GM12874 (cell line): ENCODE data around the gene CDCP2.

Source experiments
- CTCF ChIP-seq: IDR thresholded peaks from 2 replicates; pipeline ENCODE4 v1.5.1; 2011; ENCODE audit warnings: low read depth, mild to moderate bottlenecking, control low read depth, low read length, moderate library complexity; ENCODE audit not compliant: insufficient read depth

Gene CDCP2

GRCh38 chr1:54088385-54088784, 64.4 kb downstream of the CDCP2 start:
- TF ChIP-seq CTCF: no peak

GRCh38 chr1:54086754-54087153, 66.0 kb downstream of the CDCP2 start:
- TF ChIP-seq CTCF: no peak

GRCh38 chr1:54084794-54085193, 68.0 kb downstream of the CDCP2 start:
- no peak for TF ChIP-seq CTCF
